Neural crest cell (in vitro differentiated cells): ENCODE data around the gene EXOC6B. TPM values are rescaled to one million over a fixed set of nuclear protein-coding genes. Genes with fewer than 3 reads are reported as not detected.

Source experiments
- DNase-seq: peaks from one replicate; pipeline ENCODE4 v3.0.0; 2021; ENCODE audit warnings: low read depth, mixed read lengths, low spot score
- H3K27ac Mint-ChIP-seq: one replicate; pipeline ENCODE4 v1.8.0; 2021; ENCODE audit warnings: mild to moderate bottlenecking, mixed read lengths; ENCODE audit not compliant: unreplicated experiment
- H3K27me3 Mint-ChIP-seq: 2 replicates; pipeline ENCODE4 v1.8.0; 2021; ENCODE audit warnings: low read depth, mild to moderate bottlenecking, mixed read lengths
- H3K36me3 Mint-ChIP-seq: 2 replicates; pipeline ENCODE4 v1.8.0; 2021; ENCODE audit warnings: low read depth, mild to moderate bottlenecking, mixed read lengths
- H3K4me1 Mint-ChIP-seq: 2 replicates; pipeline ENCODE4 v1.8.0; 2021; ENCODE audit warnings: mixed read lengths
- H3K4me3 Mint-ChIP-seq: one replicate; pipeline ENCODE4 v1.8.0; 2021; ENCODE audit warnings: mild to moderate bottlenecking, mixed read lengths
- H3K9me3 Mint-ChIP-seq: 2 replicates; pipeline ENCODE4 v1.8.0; 2021; ENCODE audit warnings: mixed read lengths
- total RNA-seq: library from RNA; stranded (reverse); gene quantifications from 2 replicates; pipeline ENCODE4 v1.2.1, GENCODE V29; 2021
- TF ChIP-seq, protein P1 (sequence below): fragments of 200-600 bp; sonication (generic); conservative IDR thresholded peaks from 2 replicates; pipeline ENCODE4 v1.5.0; 2021; ENCODE audit warnings: antibody characterized with exemption, mild to moderate bottlenecking

The EXOC6B gene
- total RNA-seq, 1 donor from 2014 or later: 28.2 TPM

DNA sequence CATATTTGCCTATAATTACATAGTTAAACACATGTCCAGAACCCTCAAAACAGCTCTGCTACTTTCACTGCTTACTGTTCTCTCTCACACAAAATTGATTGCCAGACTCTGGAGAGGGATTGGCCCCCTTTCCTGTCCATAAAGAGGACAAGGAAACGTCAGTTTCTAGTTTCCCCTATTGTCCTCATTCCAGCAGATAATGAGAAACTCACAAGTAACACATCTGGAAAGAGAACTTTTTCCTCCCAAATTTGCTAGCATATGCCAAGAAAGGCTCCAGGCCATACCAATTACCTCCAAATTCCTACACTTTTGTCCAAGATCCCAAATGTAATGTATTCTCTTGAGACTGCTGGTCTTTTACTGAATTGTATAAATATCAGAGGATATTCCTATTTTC is 200.5 kb downstream of the EXOC6B start:
- no peak for DNase-seq
- TF ChIP-seq, protein P1, sequence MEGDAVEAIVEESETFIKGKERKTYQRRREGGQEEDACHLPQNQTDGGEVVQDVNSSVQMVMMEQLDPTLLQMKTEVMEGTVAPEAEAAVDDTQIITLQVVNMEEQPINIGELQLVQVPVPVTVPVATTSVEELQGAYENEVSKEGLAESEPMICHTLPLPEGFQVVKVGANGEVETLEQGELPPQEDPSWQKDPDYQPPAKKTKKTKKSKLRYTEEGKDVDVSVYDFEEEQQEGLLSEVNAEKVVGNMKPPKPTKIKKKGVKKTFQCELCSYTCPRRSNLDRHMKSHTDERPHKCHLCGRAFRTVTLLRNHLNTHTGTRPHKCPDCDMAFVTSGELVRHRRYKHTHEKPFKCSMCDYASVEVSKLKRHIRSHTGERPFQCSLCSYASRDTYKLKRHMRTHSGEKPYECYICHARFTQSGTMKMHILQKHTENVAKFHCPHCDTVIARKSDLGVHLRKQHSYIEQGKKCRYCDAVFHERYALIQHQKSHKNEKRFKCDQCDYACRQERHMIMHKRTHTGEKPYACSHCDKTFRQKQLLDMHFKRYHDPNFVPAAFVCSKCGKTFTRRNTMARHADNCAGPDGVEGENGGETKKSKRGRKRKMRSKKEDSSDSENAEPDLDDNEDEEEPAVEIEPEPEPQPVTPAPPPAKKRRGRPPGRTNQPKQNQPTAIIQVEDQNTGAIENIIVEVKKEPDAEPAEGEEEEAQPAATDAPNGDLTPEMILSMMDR: no peak
- H3K27ac Mint-ChIP-seq: no peak overlapping the region
- H3K4me3 Mint-ChIP-seq: no peak overlapping the region
- no peaks in the 10 kb centered on the region for H3K27me3 Mint-ChIP-seq
- H3K36me3 Mint-ChIP-seq: no peaks in the 10 kb centered on the region
- peaks cover 4% of the 10 kb centered on the region for H3K9me3 Mint-ChIP-seq
- H3K4me1 Mint-ChIP-seq: no peaks in the 10 kb centered on the region

DNA sequence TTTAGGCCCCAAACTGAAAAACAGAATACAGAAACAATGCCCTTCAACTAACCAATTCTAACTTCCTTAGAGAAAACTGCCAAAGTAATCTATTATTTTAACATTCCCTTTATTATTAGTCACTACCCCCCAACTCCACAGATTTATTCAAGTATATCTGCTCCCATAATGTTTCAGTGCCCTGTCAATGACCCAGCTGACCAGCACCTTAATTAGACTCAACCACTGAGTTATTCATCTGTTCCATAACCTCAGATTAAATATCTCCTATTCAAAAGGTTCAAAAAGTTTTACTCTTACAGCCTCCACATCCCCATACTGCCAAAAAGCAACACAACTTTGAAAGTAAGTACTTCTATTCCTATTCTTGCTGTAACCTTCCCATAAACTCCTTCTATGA is 202.4 kb downstream of the EXOC6B start:
- Mint-ChIP-seq H3K9me3 (peaks cover 4% of the 10 kb centered on the region), H3K27me3 (no peaks in the 10 kb centered on the region), H3K36me3 (peaks cover 5% of the 10 kb centered on the region), H3K4me3 (no peak overlapping the region), H3K27ac (no peak overlapping the region), H3K4me1 (no peaks in the 10 kb centered on the region)
- no peak for DNase-seq
- TF ChIP-seq, protein P1: no peak

GRCh38 chr2:72619626-72620025 is 206.2 kb downstream of the EXOC6B start:
- no peaks in the 10 kb centered on the region for H3K27me3 Mint-ChIP-seq
- no peak overlapping the region for H3K4me3 Mint-ChIP-seq
- no peak overlapping the region for H3K27ac Mint-ChIP-seq
- H3K36me3 Mint-ChIP-seq: peaks cover 16% of the 10 kb centered on the region
- peaks cover 15% of the 10 kb centered on the region for H3K9me3 Mint-ChIP-seq
- H3K4me1 Mint-ChIP-seq: no peaks in the 10 kb centered on the region
- no peak for DNase-seq
- TF ChIP-seq, protein P1: no peak

GRCh38 chr2:72613931-72614330 is 211.9 kb downstream of the EXOC6B start:
- H3K4me1 Mint-ChIP-seq: no peaks in the 10 kb centered on the region
- TF ChIP-seq, protein P1: no peak
- DNase-seq: no peak
- no peak overlapping the region for H3K4me3 Mint-ChIP-seq
- H3K27ac Mint-ChIP-seq: no peak overlapping the region
- H3K36me3 Mint-ChIP-seq: peaks cover 22% of the 10 kb centered on the region
- no peaks in the 10 kb centered on the region for H3K27me3 Mint-ChIP-seq
- H3K9me3 Mint-ChIP-seq: peaks cover 11% of the 10 kb centered on the region

- H3K27me3 Mint-ChIP-seq: no peaks in the 10 kb centered on the region
- peaks cover 9% of the 10 kb centered on the region for H3K9me3 Mint-ChIP-seq
- TF ChIP-seq, protein P1: no peak
- no peak overlapping the region for H3K4me3 Mint-ChIP-seq
- DNase-seq: no peak
- H3K27ac Mint-ChIP-seq: no peak overlapping the region
- H3K36me3 Mint-ChIP-seq: peaks cover 14% of the 10 kb centered on the region
- no peaks in the 10 kb centered on the region for H3K4me1 Mint-ChIP-seq
Observed at GRCh38 chr2:72612614-72613160, 213.1 kb downstream of the EXOC6B start.
